Measurements from ENCODE around the gene YPEL2. TPM values are rescaled to one million over a fixed set of nuclear protein-coding genes. Genes with fewer than 3 reads are reported as not detected.
A peak's percentile ranks its signal among the peaks of the same experiment; 100 is the strongest.

Gene YPEL2
- total and polyA plus RNA-seq, 8 donors: 13.8 to 23.6 (median 19.3) TPM

DNA sequence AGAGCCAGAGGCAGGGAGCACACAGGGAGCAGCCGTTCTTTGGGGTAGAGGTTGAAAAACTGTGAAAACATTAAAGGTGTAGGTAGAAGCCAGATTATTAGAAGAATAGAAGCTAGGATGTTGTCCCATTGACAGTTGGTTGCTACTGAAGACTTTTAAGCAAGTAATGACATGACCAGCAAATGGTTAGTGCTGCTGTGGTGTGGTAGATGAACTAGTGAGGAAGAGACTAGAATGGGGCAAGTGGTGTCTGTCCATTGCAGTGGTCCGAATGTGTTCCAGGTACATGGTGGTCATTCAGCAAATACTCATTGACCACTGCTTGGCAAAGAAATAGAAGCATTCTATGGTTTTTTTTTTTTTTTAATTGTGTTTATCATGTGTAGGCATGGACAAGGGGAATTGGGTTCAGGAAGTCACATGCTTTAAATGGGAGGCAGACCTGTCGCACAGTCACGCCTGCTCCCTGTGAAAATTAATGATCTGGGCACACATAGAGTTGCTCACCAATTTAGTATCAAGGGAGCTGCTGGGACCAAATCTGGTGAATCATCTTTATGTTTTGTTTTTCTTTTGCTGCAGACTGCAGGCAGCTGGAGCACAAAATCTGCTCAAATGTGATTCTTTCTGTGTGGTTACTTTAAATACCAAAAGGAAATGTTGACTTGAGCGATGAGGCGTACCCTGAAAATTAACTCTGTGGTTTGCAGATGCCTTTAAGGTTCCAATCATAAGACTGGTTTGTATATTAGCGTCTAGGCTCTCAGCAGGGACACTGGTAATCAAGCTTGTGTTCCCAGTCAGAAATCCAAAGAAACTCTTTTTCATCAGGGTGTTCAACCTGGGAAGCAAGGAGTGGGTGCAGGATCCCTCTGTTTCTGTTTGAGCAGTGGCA, 30.7 kb downstream of the YPEL2 start:
- Histone ChIP-seq H3K27ac (peak overlapping the region; percentile 24 to 51), H3K9me3 (no peaks in the 10 kb centered on the region), H3K36me3 (no peaks in the 10 kb centered on the region), H3K27me3 (no peaks in the 10 kb centered on the region), H3K4me3 (no peak overlapping the region), H3K4me1 (peaks cover 19 to 50% of the 10 kb centered on the region in 2 donors)
- intact Hi-C loops (cut with DNase I): no loop called here
- ATAC-seq (no peak), DNase-seq (no peak)
- TF ChIP-seq, protein P1, sequence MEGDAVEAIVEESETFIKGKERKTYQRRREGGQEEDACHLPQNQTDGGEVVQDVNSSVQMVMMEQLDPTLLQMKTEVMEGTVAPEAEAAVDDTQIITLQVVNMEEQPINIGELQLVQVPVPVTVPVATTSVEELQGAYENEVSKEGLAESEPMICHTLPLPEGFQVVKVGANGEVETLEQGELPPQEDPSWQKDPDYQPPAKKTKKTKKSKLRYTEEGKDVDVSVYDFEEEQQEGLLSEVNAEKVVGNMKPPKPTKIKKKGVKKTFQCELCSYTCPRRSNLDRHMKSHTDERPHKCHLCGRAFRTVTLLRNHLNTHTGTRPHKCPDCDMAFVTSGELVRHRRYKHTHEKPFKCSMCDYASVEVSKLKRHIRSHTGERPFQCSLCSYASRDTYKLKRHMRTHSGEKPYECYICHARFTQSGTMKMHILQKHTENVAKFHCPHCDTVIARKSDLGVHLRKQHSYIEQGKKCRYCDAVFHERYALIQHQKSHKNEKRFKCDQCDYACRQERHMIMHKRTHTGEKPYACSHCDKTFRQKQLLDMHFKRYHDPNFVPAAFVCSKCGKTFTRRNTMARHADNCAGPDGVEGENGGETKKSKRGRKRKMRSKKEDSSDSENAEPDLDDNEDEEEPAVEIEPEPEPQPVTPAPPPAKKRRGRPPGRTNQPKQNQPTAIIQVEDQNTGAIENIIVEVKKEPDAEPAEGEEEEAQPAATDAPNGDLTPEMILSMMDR (IDR thresholded peaks at IDR 0.05): no peak

DNA sequence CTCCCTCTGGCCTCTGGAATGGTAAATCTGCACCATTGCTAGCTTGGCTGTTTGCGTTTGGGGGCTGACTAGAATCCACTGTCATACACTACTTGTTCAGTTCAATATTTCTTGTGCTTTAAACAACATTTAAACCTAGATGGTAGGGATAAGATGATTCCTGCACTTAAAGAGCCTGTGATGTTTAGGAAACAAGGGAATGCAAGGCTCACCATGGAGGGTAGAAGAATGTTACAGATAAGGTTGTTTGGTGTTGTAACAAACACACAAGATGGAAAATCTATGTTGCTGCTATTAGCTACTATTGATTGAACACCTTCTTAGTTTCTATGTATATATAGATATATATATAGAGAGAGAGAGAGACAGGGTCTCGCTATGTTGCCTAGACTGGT, 31.4 kb downstream of the YPEL2 start:
- DNase-seq (no peak), ATAC-seq (no peak)
- TF ChIP-seq, protein P1 (IDR thresholded peaks at IDR 0.05): no peak
- Histone ChIP-seq H3K27ac (peak overlapping the region; percentile 24 to 51), H3K27me3 (no peaks in the 10 kb centered on the region), H3K4me1 (peaks cover 23 to 56% of the 10 kb centered on the region in 2 donors), H3K4me3 (no peak overlapping the region), H3K36me3 (no peaks in the 10 kb centered on the region), H3K9me3 (no peaks in the 10 kb centered on the region)
- intact Hi-C loops (cut with DNase I): no loop called here

DNA sequence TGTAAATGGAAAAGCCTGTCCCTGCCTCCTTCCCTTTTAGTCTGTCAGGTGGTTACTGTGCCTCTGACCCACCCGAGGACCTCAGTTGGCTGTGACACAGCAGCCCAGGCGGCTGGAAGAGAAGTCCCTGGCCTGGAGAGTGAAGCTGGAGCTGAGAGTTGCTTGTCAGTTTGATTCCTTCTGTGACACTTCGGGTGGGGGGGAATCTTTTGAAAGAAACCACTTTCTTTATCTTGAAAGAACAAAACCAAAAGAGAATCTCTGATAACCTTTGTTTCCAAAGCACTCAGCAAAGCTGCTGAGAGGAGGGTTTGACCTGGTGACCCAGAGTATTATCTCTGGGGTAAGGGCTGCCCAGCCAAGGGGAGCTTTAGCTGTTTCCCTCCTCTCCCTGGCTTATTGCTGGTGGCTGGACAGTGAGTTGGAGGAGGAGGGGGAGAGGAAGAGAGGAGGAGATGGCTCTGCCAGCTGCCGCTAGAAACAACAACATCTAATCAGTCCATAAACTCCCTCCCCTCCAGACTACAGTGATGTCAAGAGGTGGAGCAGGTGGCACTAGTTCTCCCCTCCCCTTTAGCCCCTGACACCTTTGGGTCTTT, 34.0 kb downstream of the YPEL2 start:
- ATAC-seq (no peak), DNase-seq (peak in 1 of 4 donors; percentile 26)
- no peak overlapping the region for H3K4me3 ChIP-seq
- peaks cover 28 to 83% of the 10 kb centered on the region in 2 donors for H3K4me1 ChIP-seq
- H3K27ac ChIP-seq: peak overlapping the region; percentile 69 to 78
- no peaks in the 10 kb centered on the region for H3K9me3 ChIP-seq
- intact Hi-C loops (cut with DNase I): no loop called here
- H3K27me3 ChIP-seq: no peaks in the 10 kb centered on the region
- H3K36me3 ChIP-seq: no peaks in the 10 kb centered on the region
- TF ChIP-seq, protein P1 (IDR thresholded peaks at IDR 0.05): no peak

DNA sequence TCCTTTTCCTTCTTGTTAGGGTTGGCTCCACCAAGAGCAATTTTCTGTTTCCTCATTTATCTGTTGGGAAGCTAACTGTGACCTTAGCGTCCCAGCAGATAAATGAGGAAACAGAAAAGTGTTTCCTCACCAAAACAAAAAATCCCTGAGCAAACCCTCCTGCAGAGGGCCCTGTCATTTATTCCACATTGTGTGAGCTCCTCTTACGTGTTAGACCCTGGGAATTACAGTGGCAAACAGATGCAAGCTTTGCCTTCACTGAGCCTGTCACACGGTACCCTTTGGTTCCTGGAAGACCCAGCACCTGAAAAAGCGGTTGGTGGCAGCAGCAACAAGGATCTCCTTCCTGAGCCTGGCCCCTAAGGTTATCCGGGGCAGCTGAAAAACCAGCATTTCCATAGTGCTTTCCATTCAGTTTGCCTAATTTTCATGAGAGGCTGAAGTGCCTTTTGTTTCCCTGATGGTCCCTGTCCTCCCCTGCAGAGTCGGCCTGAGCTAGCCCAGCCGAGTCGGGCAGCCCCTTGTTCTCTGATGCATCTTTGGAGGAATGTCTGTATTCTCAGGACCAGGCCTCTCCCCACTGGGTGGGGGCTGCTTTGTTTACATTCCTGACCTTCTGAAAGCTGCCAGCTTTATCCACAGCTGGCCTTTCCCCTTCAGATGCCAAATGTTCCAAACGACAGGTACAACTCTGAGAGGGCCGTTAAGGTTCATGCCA, 34.7 kb downstream of the YPEL2 start:
- DNase-seq: peak in 1 of 4 donors; percentile 33
- H3K27me3 ChIP-seq: no peaks in the 10 kb centered on the region
- intact Hi-C loops (cut with DNase I): no loop called here
- H3K4me1 ChIP-seq: peaks cover 35 to 87% of the 10 kb centered on the region in 2 donors
- no peak overlapping the region for H3K4me3 ChIP-seq
- no peaks in the 10 kb centered on the region for H3K9me3 ChIP-seq
- H3K36me3 ChIP-seq: no peaks in the 10 kb centered on the region
- peak; percentile 5 for ATAC-seq
- TF ChIP-seq, protein P1 (IDR thresholded peaks at IDR 0.05): no peak
- peak overlapping the region; percentile 69 to 78 for H3K27ac ChIP-seq

All from left lung (tissue), 10 donors.